HG03432 (cell line): ENCODE measurements around the gene LIX1L.
"Not testable (repeated sequence)": the region's sequence is repeated elsewhere in the genome, so short reads cannot be mapped to it uniquely, and the experiment has no call there.

Experiments
- ATAC-seq: cut with Tn5 transposase; IDR thresholded peaks from one replicate; pipeline ENCODE4 v1.9.1; 2021; ENCODE audit warnings: mild to moderate bottlenecking, moderate library complexity; ENCODE audit not compliant: unreplicated experiment

The LIX1L gene

GRCh38 chr1:145937436-145937835 is 20.4 kb downstream of the LIX1L start:
- no peak for ATAC-seq

- ATAC-seq = no peak
Measured at GRCh38 chr1:145936247-145936646, 21.6 kb downstream of the LIX1L start.

- ATAC-seq = no peak
Measured at GRCh38 chr1:145935708-145936107, 22.1 kb downstream of the LIX1L start.

- ATAC-seq = not testable (repeated sequence)
Measured at GRCh38 chr1:145932522-145933009, 25.3 kb downstream of the LIX1L start.

GRCh38 chr1:145927916-145928643 is 29.7 kb downstream of the LIX1L start:
- no peak for ATAC-seq

GRCh38 chr1:145927063-145927886 is 30.5 kb downstream of the LIX1L start, which contains the start of gene RBM8A:
Gene RBM8A, minus strand, starts transcription at chr1:145927484. Its CDS starts 58 bp downstream, at chr1:145927426.
- ATAC-seq = peak; percentile 94

GRCh38 chr1:145926686-145927062 is 31.1 kb downstream of the LIX1L start:
- peak; percentile 8 for ATAC-seq

- ATAC-seq = no peak
Measured at GRCh38 chr1:145922266-145922665, 35.6 kb downstream of the LIX1L start.

- not testable (repeated sequence) for ATAC-seq
Measured at GRCh38 chr1:145920297-145920696, 37.5 kb downstream of the LIX1L start.

- ATAC-seq = peak; percentile 84
Measured at GRCh38 chr1:145918992-145919939, 38.6 kb downstream of the LIX1L start.

- ATAC-seq = peak; percentile 85
Measured at GRCh38 chr1:145918144-145918991, 39.4 kb downstream of the LIX1L start, which contains the start of gene PEX11B. Gene PEX11B, minus strand, starts transcription at chr1:145918717. Its CDS starts 29 bp downstream, at chr1:145918688.

- ATAC-seq = no peak
Measured at GRCh38 chr1:145917595-145917994, 40.2 kb downstream of the LIX1L start.

GRCh38 chr1:145916745-145917144 is 41.1 kb downstream of the LIX1L start:
- no peak for ATAC-seq

- ATAC-seq = no peak
Measured at GRCh38 chr1:145912128-145912641, 45.6 kb downstream of the LIX1L start.

- ATAC-seq = no peak
Measured at GRCh38 chr1:145908653-145909052, 49.2 kb downstream of the LIX1L start.

- ATAC-seq = no peak
Measured at GRCh38 chr1:145906954-145907753, 50.7 kb downstream of the LIX1L start.

GRCh38 chr1:145901312-145902021 is 56.4 kb downstream of the LIX1L start:
- no peak for ATAC-seq

GRCh38 chr1:145898756-145899155 is 59.1 kb downstream of the LIX1L start:
- no peak for ATAC-seq
